WTC11 (cell line): ENCODE data around the gene SP2.

Source experiments
- ATF3 ChIP-seq: sonication (generic); formaldehyde crosslinking; conservative IDR thresholded peaks from 2 replicates; pipeline ENCODE4 v1.8.1; 2022; ENCODE audit warnings: mild to moderate bottlenecking, missing genetic modification reagents
- ATF6 ChIP-seq: sonication (generic); formaldehyde crosslinking; IDR thresholded peaks from 2 replicates; pipeline ENCODE4 v1.8.1; 2023; ENCODE audit warnings: mild to moderate bottlenecking, missing genetic modification reagents
- CTCF ChIP-seq: fragments of 200-600 bp; IDR thresholded peaks from 2 replicates; pipeline ENCODE4 v1.8.0; 2022; ENCODE audit warnings: antibody characterized with exemption
- E2F1 ChIP-seq: sonication (generic); formaldehyde crosslinking; IDR thresholded peaks from 2 replicates; pipeline ENCODE4 v1.8.0; 2022; ENCODE audit warnings: mild to moderate bottlenecking, missing genetic modification reagents
- SMAD4 ChIP-seq: sonication (generic); formaldehyde crosslinking; IDR thresholded peaks from 2 replicates; pipeline ENCODE4 v1.8.0; 2022; ENCODE audit warnings: mild to moderate bottlenecking, missing genetic modification reagents

- TF ChIP-seq CTCF (no peak), ATF6 (no peak), SMAD4 (CRISPR knock-in tag) (no peak), E2F1 (no peak), ATF3 (CRISPR knock-in tag) (no peak)
These were observed 3.6 kb downstream of the SP2 start for GRCh38 chr17:47899643-47900042.
